ENCODE data around the gene POT1. TPM values are rescaled to one million over a fixed set of nuclear protein-coding genes. Genes with fewer than 3 reads are reported as not detected.
A peak's percentile ranks its signal among the peaks of the same experiment; 100 is the strongest.
"Not testable (repeated sequence)": the region's sequence is repeated elsewhere in the genome, so short reads cannot be mapped to it uniquely, and the experiment has no call there.

POT1 gene
- total RNA-seq: 7.4 TPM

- DNase-seq (ENCODE audit: low spot score) (peak; percentile 99), ATAC-seq (peak; percentile 99)
Observed at GRCh38 chr7:124929467-124930172, at the start of gene POT1. Gene POT1 (minus strand): TSS chr7:124929825. CDS start chr7:124897173, 32,652 bp downstream.

- ATAC-seq; DNase-seq (ENCODE audit: low spot score): not testable (repeated sequence)
Observed at GRCh38 chr7:124975131-124975530, 45.5 kb upstream of the POT1 start.

- ATAC-seq (no peak), DNase-seq (ENCODE audit: low spot score) (no peak)
Observed at GRCh38 chr7:124965553-124965952, 35.9 kb upstream of the POT1 start.

- no peak for ATAC-seq
- DNase-seq (ENCODE audit: low spot score): no peak
Observed at GRCh38 chr7:124959676-124960075, 30.1 kb upstream of the POT1 start.

- DNase-seq (ENCODE audit: low spot score); ATAC-seq: not testable (repeated sequence)
Observed at GRCh38 chr7:124957952-124958351, 28.3 kb upstream of the POT1 start.

GRCh38 chr7:124956160-124956559 is 26.5 kb upstream of the POT1 start:
- no peak for DNase-seq (ENCODE audit: low spot score)
- ATAC-seq: no peak

- DNase-seq (ENCODE audit: low spot score) (no peak), ATAC-seq (no peak)
Observed at GRCh38 chr7:124954790-124955189, 25.2 kb upstream of the POT1 start.

- ATAC-seq (no peak), DNase-seq (ENCODE audit: low spot score) (no peak)
Observed at GRCh38 chr7:124945680-124946079, 16.1 kb upstream of the POT1 start.

- ATAC-seq (no peak), DNase-seq (ENCODE audit: low spot score) (no peak)
Observed at GRCh38 chr7:124943472-124943871, 13.8 kb upstream of the POT1 start.

- ATAC-seq: no peak
- DNase-seq (ENCODE audit: low spot score): no peak
Observed at GRCh38 chr7:124942399-124942798, 12.8 kb upstream of the POT1 start.

GRCh38 chr7:124940306-124940705 is 10.7 kb upstream of the POT1 start:
- no peak for ATAC-seq
- DNase-seq (ENCODE audit: low spot score): no peak

- DNase-seq (ENCODE audit: low spot score): no peak
- ATAC-seq: no peak
Observed at GRCh38 chr7:124938128-124938527, 8.5 kb upstream of the POT1 start.

GRCh38 chr7:124937076-124937475 is 7.5 kb upstream of the POT1 start:
- no peak for DNase-seq (ENCODE audit: low spot score)
- no peak for ATAC-seq

- no peak for DNase-seq (ENCODE audit: low spot score)
Observed at GRCh38 chr7:124934841-124935240, 5.2 kb upstream of the POT1 start.

GRCh38 chr7:124930655-124931597 is 1.3 kb upstream of the POT1 start:
- DNase-seq (ENCODE audit: low spot score): no peak

More at GRCh38 chr7:124934841-124935240, 5.2 kb upstream of the POT1 start:
- no peak for ATAC-seq

GRCh38 chr7:124930173-124930623 is 573 bp upstream of the POT1 start:
- no peak for DNase-seq (ENCODE audit: low spot score)
- ATAC-seq: no peak

More at GRCh38 chr7:124930655-124931597, 1.3 kb upstream of the POT1 start:
- ATAC-seq: no peak

GRCh38 chr7:124924906-124925305 is 4.7 kb downstream of the POT1 start:
- DNase-seq (ENCODE audit: low spot score) (no peak), ATAC-seq (no peak)

- DNase-seq (ENCODE audit: low spot score) (no peak), ATAC-seq (no peak)
Observed at GRCh38 chr7:124922200-124922599, 7.4 kb downstream of the POT1 start.

GRCh38 chr7:124919841-124920240 is 9.8 kb downstream of the POT1 start:
- ATAC-seq: no peak

GRCh38 chr7:124918662-124919061 is 11.0 kb downstream of the POT1 start:
- DNase-seq (ENCODE audit: low spot score): no peak
- no peak for ATAC-seq

More at GRCh38 chr7:124919841-124920240, 9.8 kb downstream of the POT1 start:
- DNase-seq (ENCODE audit: low spot score): no peak

GRCh38 chr7:124915242-124915641 is 14.4 kb downstream of the POT1 start:
- DNase-seq (ENCODE audit: low spot score): no peak
- ATAC-seq: no peak

- ATAC-seq (no peak), DNase-seq (ENCODE audit: low spot score) (no peak)
Observed at GRCh38 chr7:124914298-124914697, 15.3 kb downstream of the POT1 start.

Measured in left lobe of liver (tissue), 2 donors.